HepG2 (cell line): ENCODE results near the gene ACAP3. TPM values are rescaled to one million over a fixed set of nuclear protein-coding genes. Genes with fewer than 3 reads are reported as not detected.

Experiments used
- BORCS8-MEF2B ChIP-seq: sonication (generic); formaldehyde crosslinking; IDR thresholded peaks from 2 replicates; pipeline ENCODE4 v1.8.0; 2022; ENCODE audit warnings: mild to moderate bottlenecking, missing genetic modification reagents
- CERS6 ChIP-seq: sonication (generic); formaldehyde crosslinking; IDR thresholded peaks from 2 replicates; pipeline ENCODE4 v1.5.0; 2020; ENCODE audit warnings: missing genetic modification reagents
- EED ChIP-seq: sonication (generic); formaldehyde crosslinking; IDR thresholded peaks from 2 replicates; pipeline ENCODE4 v1.5.0; 2020; ENCODE audit warnings: mild to moderate bottlenecking, missing genetic modification reagents
- FOXA1 ChIP-seq, 2 experiments: fragments of 450-650 bp in 1 of 2; sonication (generic) in 1 of 2; formaldehyde crosslinking in 1 of 2; IDR thresholded peaks; 2 replicates each; pipeline versions ENCODE4 v1.4.0 to v1.6.1; 2016 to 2020; ENCODE audit warnings: missing genetic modification reagents in 1 of 2
- FOXJ3 ChIP-seq: sonication (generic); formaldehyde crosslinking; IDR thresholded peaks from 2 replicates; pipeline ENCODE4 v1.4.0; 2020; ENCODE audit warnings: missing genetic modification reagents, mild to moderate bottlenecking, borderline replicate concordance
- FOXK2 ChIP-seq: fragments of 450-650 bp; IDR thresholded peaks from 2 replicates; pipeline ENCODE4 v1.6.1; 2016
- HBP1 ChIP-seq: IDR thresholded peaks from 2 replicates; pipeline ENCODE4 v1.6.1; 2016; ENCODE audit warnings: low read depth, control low read depth
- HCFC1 ChIP-seq: fragments of 150-350 bp; IDR thresholded peaks from 2 replicates; pipeline ENCODE4 v1.6.1; 2014; ENCODE audit warnings: low read depth, low read length
- HMG20A ChIP-seq: IDR thresholded peaks from 2 replicates; pipeline ENCODE4 v1.6.1; 2016; ENCODE audit warnings: borderline replicate concordance
- HNF1A ChIP-seq, 2 experiments: sonication (generic) in 1 of 2; formaldehyde crosslinking in 1 of 2; IDR thresholded peaks; 2 replicates each; pipeline versions ENCODE4 v1.4.0 to v1.6.1; 2016 to 2020; ENCODE audit warnings: borderline replicate concordance in 1 of 2, low read depth in 1 of 2, mild to moderate bottlenecking in 1 of 2, missing genetic modification reagents in 1 of 2
- HOXA3 ChIP-seq: sonication (generic); formaldehyde crosslinking; IDR thresholded peaks from 2 replicates; pipeline ENCODE4 v1.5.0; 2020; ENCODE audit warnings: missing genetic modification reagents
- HOXD1 ChIP-seq: sonication (generic); formaldehyde crosslinking; IDR thresholded peaks from 2 replicates; pipeline ENCODE4 v1.5.0; 2020; ENCODE audit warnings: missing genetic modification reagents
- JARID2 ChIP-seq: sonication (generic); formaldehyde crosslinking; IDR thresholded peaks from 2 replicates; pipeline ENCODE4 v1.8.1; 2023; ENCODE audit warnings: missing genetic modification reagents, inconsistent platforms; ENCODE audit not compliant: insufficient replicate concordance
- KDM6A ChIP-seq: IDR thresholded peaks from 2 replicates; pipeline ENCODE4 v1.6.1; 2016; ENCODE audit warnings: low read depth
- MAFG ChIP-seq: sonication (generic); formaldehyde crosslinking; IDR thresholded peaks from 2 replicates; pipeline ENCODE4 v1.5.1; 2020; ENCODE audit warnings: mild to moderate bottlenecking, missing genetic modification reagents
- NFKB2 ChIP-seq: sonication (generic); formaldehyde crosslinking; IDR thresholded peaks from 2 replicates; pipeline ENCODE4 v1.4.0; 2020; ENCODE audit warnings: missing genetic modification reagents, borderline replicate concordance
- SAFB2 ChIP-seq: sonication (generic); formaldehyde crosslinking; IDR thresholded peaks from 2 replicates; pipeline ENCODE4 v1.5.1; 2020; ENCODE audit warnings: missing genetic modification reagents, low read depth, mild to moderate bottlenecking, borderline replicate concordance
- SMAD9 ChIP-seq: sonication (generic); formaldehyde crosslinking; IDR thresholded peaks from 2 replicates; pipeline ENCODE4 v1.5.1; 2020; ENCODE audit warnings: mild to moderate bottlenecking, missing genetic modification reagents
- SNRNP70 ChIP-seq: fragments of 200-400 bp; formaldehyde crosslinking; IDR thresholded peaks from 2 replicates; pipeline ENCODE4 v1.6.1; 2017; ENCODE audit warnings: mild to moderate bottlenecking, low read depth, low read length, moderate library complexity
- SPEN ChIP-seq: sonication (generic); formaldehyde crosslinking; IDR thresholded peaks from 2 replicates; pipeline ENCODE4 v1.5.1; 2020; ENCODE audit warnings: low read depth, mild to moderate bottlenecking, missing genetic modification reagents
- ZFX ChIP-seq: sonication (generic); formaldehyde crosslinking; IDR thresholded peaks from 2 replicates; pipeline ENCODE4 v1.4.0; 2020; ENCODE audit warnings: mild to moderate bottlenecking, low read depth, missing genetic modification reagents, moderate library complexity
- ZNF335 ChIP-seq: sonication (generic); formaldehyde crosslinking; IDR thresholded peaks from 2 replicates; pipeline ENCODE4 v1.4.0; 2020; ENCODE audit warnings: missing genetic modification reagents
- ZNF431 ChIP-seq: sonication (generic); formaldehyde crosslinking; IDR thresholded peaks from 2 replicates; pipeline ENCODE4 v1.9.0; 2022; ENCODE audit warnings: missing genetic modification reagents, low read depth, mild to moderate bottlenecking, borderline replicate concordance
- ZNF773 ChIP-seq: sonication (generic); formaldehyde crosslinking; IDR thresholded peaks from 2 replicates; pipeline ENCODE4 v1.4.0; 2020; ENCODE audit warnings: missing genetic modification reagents, borderline replicate concordance
- polyA plus RNA-seq, 8 experiments: library from polyadenylated mRNA; depleted of rRNA in 3 of 8; stranded (reverse) in 7 of 8; unstranded in 1 of 8; fragments of >200 nt; fragmentation: Illumina TruSeq in 4 of 8; extraction: Trizol in 4 of 8; gene quantifications; 2 replicates each; pipeline versions ENCODE4 v1.2.1 to v1.2.3, GENCODE V29; 2011 to 2016; ENCODE audit warnings: low read depth in 4 of 8, missing spikeins in 1 of 8, mixed read lengths in 1 of 8; ENCODE audit not compliant: insufficient read depth in 1 of 8
- total RNA-seq, 5 experiments: library from RNA; depleted of rRNA; stranded (reverse); fragments of >200 nt; fragmentation: Illumina TruSeq; extraction: Trizol; gene quantifications; 2 replicates each; pipeline ENCODE4 v1.2.3, GENCODE V29; 2016; ENCODE audit warnings: low read depth in 1 of 5

The ACAP3 gene
- total and polyA plus RNA-seq, 2 of the 13 experiments (the other 11 are each of a cell fraction or from before 2014, with no cell fraction given): 29.4 to 50.8 TPM

GRCh38 chr1:1306661-1307260 is 969 bp downstream of the ACAP3 start (continued):
- TF ChIP-seq FOXA1 (IDR thresholded peaks at IDR 0.05) (no peak), FOXA1 (CRISPR knock-in tag; IDR thresholded peaks at IDR 0.05) (peak; percentile 21; the same call in 1 of the 2 replicates), HNF1A (IDR thresholded peaks at IDR 0.05; ENCODE audit: low read depth) (no peak), HNF1A (CRISPR knock-in tag; IDR thresholded peaks at IDR 0.05; ENCODE audit: borderline replicate concordance) (peak; percentile 27; the same call in 1 of the 2 replicates), ZNF431 (CRISPR knock-in tag) (no peak), BORCS8-MEF2B (CRISPR knock-in tag) (peak; percentile 83), HOXA3 (CRISPR knock-in tag) (peak; percentile 74), FOXJ3 (CRISPR knock-in tag) (no peak), SMAD9 (no peak), FOXK2 (no peak), ZNF773 (CRISPR knock-in tag) (no peak), ZFX (CRISPR knock-in tag) (peak; percentile 89), SAFB2 (CRISPR knock-in tag) (no peak), SPEN (CRISPR knock-in tag) (peak; percentile 71; the same call in 1 of the 2 replicates), SNRNP70 (no peak), KDM6A (CRISPR knock-in tag) (peak; percentile 60; the same call in 1 of the 2 replicates), EED (CRISPR knock-in tag) (no peak), CERS6 (CRISPR knock-in tag) (no peak), MAFG (CRISPR knock-in tag) (no peak), HOXD1 (CRISPR knock-in tag) (0 out of 2 replicates have a peak, but pooled peaks have one; percentile 54), HCFC1 (no peak), HBP1 (CRISPR knock-in tag) (no peak), ZNF335 (no peak), HMG20A (CRISPR knock-in tag) (no peak), NFKB2 (CRISPR knock-in tag) (peak; percentile 77), JARID2 (CRISPR knock-in tag) (no peak)
